OCI-LY3 (cell line): ENCODE results near the gene CCBE1.

Experiments
- EZH2phosphoT487 ChIP-seq: fragments of 200-600 bp; shearing (Covaris generic); IDR thresholded peaks from 2 replicates; pipeline ENCODE4 v1.6.1; 2018; ENCODE audit warnings: antibody characterized with exemption, mixed run types, low read depth
- TF ChIP-seq, protein P1 (sequence below): fragments of 200-600, 300-600 bp; sonication (generic); IDR thresholded peaks from 2 replicates; pipeline ENCODE4 v1.5.1; 2014; ENCODE audit warnings: antibody characterized with exemption, low read length, low read depth

DNA sequence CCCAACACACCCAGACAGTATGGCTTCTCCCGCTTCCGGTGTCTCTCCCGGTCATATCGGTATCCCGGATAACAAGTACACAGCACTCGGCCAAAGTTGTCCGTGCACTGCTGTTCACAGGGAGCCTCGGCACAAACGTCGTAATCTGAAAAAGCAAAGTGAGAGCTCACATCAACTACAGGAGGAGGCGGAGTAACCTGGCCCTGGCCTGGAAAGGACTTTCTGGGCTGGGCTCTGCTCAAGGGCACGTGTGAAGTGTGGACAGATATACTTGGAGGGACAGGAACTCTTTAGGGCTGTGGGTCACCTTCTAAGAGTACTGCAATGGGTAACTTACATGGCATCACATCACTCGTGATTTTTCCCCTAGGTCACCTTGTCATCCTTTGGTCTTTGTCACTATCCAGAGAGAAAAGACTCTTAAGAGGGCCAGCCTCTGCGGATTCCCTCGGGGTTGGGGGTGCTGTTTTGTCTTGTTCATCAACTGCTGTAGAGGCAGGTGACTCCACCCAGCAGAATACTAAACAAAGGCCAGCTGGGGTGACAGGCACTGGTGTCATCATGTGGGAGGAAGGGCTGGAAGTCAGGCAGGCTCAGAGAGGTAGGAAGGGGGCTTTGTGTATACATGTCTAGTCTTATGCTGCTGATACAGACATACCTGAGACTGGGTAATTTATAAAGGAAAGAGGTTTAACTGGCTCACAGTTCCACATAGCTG lies 227.6 kb downstream of the CCBE1 start:
- TF ChIP-seq, protein P1, sequence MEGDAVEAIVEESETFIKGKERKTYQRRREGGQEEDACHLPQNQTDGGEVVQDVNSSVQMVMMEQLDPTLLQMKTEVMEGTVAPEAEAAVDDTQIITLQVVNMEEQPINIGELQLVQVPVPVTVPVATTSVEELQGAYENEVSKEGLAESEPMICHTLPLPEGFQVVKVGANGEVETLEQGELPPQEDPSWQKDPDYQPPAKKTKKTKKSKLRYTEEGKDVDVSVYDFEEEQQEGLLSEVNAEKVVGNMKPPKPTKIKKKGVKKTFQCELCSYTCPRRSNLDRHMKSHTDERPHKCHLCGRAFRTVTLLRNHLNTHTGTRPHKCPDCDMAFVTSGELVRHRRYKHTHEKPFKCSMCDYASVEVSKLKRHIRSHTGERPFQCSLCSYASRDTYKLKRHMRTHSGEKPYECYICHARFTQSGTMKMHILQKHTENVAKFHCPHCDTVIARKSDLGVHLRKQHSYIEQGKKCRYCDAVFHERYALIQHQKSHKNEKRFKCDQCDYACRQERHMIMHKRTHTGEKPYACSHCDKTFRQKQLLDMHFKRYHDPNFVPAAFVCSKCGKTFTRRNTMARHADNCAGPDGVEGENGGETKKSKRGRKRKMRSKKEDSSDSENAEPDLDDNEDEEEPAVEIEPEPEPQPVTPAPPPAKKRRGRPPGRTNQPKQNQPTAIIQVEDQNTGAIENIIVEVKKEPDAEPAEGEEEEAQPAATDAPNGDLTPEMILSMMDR = no peak
- TF ChIP-seq EZH2phosphoT487 = no peak
